Measurements from ENCODE around the gene EP300.
"Not testable (repeated sequence)": the region's sequence is repeated elsewhere in the genome, so short reads cannot be mapped to it uniquely, and the experiment has no call there.

Gene EP300

DNA sequence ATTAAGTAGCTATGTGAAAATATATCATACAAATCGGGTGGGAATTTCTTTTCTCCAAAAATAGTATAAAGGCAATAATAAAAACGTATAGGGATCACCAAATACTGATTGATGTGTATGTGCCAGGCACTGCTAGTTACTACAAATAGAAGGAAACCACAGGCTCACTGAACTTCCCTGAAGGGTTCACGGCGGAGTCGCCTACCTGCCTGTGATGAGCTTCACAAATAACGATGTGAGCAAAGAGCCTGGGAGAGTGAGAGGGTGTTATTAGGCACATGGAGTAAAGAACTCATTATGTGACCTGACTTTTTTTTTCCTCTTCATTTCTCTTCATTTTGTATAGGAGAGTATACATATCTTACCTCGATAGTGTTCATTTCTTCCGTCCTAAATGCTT lies 76.8 kb downstream of the EP300 start:
- no peak for DNase-seq

DNA sequence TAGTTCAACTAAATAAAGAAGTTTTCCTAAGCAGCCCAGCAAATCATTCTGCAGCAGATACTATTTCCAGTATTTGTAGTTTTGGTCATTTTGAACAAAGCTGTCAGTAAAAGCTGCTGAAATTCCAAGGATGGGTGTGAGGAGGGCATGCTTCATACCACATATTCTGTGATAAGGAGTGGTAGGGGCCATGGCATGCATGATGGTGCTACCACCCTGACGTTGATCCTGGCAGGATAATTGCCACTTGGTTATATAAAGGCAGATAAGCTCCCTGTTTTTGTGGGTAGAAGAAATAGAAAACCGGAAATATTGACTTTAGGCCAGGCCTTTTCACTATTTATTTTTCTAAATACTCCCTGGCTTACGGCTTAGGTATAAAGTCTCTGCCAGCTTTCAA lies 79.6 kb downstream of the EP300 start:
- no peak for DNase-seq

DNA sequence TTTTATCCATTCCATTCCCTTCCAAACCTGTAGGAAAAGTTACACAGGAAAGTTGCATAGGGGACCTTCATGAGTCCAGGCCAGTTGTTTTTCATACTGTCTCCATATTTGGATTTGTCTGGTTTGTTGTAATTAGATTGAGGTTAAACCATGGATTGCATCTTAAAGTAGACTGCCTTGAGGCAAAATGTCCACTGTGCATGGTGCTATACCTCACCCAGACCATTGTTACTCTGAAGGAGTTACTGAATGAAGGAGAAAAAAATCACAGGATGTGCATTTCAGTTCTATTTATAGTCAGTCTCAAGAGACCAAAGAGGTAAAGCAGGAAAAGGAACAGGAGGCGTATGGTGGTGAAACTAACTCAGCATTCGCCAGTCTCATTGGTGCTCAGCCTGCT lies 83.2 kb downstream of the EP300 start:
- DNase-seq, result no peak

- DNase-seq, result no peak
Observed at GRCh38 chr22:41177040-41177621, 84.7 kb downstream of the EP300 start.

DNA sequence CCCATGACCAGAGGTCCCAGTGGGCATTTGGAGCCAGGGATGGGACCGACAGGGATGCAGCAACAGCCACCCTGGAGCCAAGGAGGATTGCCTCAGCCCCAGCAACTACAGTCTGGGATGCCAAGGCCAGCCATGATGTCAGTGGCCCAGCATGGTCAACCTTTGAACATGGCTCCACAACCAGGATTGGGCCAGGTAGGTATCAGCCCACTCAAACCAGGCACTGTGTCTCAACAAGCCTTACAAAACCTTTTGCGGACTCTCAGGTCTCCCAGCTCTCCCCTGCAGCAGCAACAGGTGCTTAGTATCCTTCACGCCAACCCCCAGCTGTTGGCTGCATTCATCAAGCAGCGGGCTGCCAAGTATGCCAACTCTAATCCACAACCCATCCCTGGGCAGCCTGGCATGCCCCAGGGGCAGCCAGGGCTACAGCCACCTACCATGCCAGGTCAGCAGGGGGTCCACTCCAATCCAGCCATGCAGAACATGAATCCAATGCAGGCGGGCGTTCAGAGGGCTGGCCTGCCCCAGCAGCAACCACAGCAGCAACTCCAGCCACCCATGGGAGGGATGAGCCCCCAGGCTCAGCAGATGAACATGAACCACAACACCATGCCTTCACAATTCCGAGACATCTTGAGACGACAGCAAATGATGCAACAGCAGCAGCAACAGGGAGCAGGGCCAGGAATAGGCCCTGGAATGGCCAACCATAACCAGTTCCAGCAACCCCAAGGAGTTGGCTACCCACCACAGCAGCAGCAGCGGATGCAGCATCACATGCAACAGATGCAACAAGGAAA lies 85.4 kb downstream of the EP300 start:
- DNase-seq, result no peak

- no peak for DNase-seq
Observed at GRCh38 chr22:41178425-41178975, 86.1 kb downstream of the EP300 start.

DNA sequence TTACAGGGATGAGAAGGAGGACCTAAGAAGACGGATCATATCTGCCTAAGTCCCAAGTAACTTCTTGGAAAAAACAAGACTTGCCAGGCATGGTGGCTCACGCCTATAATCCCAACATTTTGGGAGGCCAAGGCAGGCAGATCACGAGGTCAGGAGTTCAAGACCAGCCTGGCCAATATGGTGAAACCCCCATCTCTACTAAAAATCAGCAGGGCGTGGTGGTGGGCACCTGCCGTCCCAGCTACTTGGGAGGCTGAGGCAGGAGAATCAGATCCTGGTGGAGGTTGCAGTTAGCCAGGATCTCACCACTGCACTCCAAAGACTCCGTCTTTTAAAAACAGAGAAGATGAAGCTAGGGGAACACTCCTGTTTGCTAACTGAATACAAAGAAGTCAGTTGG lies 88.0 kb downstream of the EP300 start:
- DNase-seq, result not testable (repeated sequence)

DNA sequence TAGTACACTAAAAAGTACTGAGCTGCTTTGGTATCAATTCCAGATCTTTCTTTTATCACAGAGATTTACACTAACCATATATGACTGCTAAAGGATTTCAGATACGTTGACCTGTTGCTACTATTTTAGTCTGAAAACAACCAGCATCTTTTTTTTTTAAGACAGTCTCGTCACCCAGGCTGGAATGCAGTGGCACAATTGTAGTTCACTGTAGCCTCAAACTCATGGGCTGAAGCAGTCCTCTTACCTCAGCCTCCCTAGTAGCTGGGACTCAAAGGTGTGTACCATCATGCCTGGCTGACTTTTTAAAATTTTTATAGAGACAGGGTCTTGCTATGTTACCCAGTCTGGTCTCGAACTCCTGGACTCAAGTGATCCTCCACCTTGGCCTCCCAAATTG lies 88.5 kb downstream of the EP300 start:
- no peak for DNase-seq

DNA sequence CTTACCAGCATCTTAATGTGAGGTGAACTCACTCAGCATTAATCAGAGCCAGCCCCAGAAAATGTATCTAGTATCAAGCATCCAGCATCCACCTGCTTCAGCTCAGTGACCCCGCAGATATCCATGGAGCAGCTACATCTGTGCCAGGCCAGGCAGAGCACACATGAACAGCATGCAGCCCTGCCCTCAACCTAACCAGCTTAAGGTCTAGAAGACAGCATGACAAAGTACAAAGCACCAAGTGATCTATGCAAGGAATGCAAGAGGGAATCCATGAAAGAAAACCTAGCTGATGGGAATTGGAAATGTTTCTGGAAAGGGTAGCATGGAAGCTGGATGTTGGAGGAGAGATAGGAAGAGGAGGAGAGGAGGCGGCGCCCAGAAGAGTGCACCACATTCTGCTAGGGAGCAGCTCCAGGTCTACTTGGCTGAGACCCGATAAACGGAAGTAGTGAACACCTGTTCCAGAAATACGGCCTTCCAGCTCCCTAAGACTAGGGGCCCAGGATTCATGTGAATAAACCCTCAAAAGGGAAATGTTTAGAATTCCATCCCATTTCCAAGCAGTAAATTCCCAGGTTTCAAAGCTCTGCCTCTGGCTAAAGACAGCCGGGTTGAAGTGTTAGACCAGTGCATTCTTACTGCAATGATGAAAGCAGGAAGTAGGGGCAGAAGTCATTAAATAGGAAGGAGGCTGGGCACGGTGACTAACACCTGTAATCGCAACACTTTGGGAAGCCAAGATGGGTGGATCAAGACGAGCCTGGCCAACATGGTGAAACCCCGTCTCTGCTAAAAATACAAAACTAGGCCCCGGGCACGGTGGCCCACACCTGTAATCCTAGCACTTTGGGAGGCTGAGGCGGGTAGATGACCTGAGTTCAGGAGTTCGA lies 89.2 kb downstream of the EP300 start:
- no peak for DNase-seq

DNA sequence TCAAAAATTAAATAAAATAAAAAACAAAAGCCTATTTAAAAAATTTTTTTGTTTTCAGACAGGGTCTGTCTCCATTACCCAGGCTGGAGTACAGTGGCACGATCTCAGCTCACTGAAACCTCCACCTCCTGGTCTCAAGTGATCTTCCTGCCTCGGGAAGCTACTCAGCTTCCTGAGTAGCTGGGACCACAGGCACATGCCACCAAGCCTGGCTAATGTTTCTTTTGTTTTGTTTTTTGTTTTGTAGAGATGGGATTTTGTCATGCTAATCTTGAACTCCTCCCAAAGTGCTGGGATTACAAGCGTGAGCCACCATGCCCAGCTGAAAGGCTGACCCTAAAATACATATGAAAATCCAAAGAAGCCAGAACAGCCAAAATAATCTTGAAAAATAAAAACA lies 92.3 kb downstream of the EP300 start:
- DNase-seq, result no peak

- DNase-seq, result no peak
Observed at GRCh38 chr22:41191467-41191866, 99.1 kb downstream of the EP300 start.

DNA sequence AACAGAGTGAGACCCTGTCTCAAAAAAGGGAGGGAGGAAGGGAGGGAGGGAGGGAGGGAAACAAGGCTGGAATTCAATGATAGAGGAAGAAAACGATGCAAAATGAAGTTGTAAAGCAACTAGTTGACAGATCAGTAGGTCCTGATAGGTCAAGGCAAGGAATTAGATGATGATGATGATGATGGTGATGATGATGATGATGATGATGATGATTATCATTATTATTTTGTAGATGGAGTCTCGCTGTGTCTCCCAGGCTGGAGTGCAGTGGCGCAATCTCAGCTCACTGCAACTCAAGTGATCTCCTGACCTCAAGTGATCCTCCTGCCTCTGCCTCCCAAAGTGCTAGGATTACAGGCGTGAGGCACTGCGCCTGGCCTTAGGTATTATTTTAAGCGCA lies 101.4 kb downstream of the EP300 start:
- DNase-seq, result no peak

- DNase-seq, result peak; percentile 78
Observed at GRCh38 chr22:41197038-41197972, 104.9 kb downstream of the EP300 start.

DNA sequence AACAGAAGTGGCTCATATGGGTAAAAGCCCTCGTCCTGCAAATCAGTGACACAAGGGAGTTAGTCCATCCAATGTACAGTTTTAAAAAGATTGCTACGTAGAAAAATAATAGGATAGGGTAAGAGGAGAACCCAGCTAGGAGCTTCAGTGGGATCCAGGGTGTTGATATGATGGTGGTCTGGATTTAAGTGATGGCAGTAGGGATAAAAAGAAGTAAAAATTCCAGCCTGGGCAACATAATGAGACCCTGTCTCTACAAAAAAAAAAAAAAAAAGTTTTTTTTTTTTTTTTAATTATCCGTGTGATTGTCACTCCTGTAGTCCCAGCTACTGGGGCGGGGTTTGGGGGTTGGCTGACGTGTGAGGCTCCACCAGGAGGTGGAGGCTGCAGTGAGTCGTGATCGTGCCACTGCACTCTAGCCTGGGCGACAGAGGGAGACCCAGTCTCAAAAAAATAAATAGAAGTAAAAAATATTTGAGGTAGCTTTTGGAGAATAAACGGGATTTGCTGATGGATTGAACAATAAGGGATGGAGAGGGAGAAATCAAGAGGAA lies 105.7 kb downstream of the EP300 start:
- no peak for DNase-seq

GRCh38 chr22:41201141-41201540 lies 108.7 kb downstream of the EP300 start:
- no peak for DNase-seq

GRCh38 chr22:41203118-41203517 lies 110.7 kb downstream of the EP300 start:
- DNase-seq, result no peak

- no peak for DNase-seq
Observed at GRCh38 chr22:41204066-41204465, 111.7 kb downstream of the EP300 start.

DNA sequence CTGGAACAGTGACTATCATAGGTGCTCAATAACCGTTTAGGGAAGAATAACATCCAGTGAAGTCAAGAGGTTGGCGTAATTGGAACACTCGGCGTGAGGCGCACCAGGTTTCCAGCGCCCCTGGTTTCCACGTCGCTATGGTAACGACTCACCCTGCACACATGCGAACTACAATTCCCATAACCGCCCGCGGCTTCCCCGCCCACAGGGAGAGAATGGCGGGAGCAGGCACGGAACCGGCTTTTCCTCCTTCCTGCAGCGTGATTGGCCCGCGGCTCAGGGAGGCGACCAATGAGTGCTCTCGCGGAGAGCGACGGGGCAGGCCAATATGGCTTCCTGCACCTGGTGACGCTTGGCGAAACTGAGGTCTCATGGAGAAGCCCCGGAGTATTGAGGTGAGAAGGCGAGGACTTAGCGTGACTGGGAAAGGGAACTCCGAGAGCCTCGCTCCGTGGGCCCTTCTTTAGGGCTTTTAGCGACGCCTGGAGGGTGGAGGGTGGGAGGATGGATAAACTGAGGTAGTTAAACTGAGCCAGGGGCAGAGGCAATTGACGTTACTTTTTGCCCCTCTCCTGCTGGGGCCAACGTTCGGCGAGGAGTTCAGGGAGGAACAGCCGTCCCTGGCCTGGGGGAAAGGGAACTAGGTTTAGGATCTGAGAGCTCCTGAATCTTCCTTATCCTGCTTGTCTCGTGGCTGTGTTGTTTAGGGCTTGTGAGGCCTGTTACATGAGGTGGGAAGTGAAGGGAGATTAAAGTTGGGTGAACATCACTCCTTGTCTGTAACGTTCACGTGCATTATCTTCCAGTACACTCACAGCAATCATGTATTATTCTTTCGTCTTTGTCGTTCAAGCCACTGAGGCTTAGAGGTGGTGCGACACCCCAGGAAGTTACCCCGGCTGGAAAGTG lies 112.9 kb downstream of the EP300 start, which contains the start of gene L3MBTL2:
Gene L3MBTL2, plus strand, starts transcription at position 321 of the 909 bp plus-strand sequence. Its CDS starts 51 bp downstream, at position 372.
- peak; percentile 96 for DNase-seq

DNA sequence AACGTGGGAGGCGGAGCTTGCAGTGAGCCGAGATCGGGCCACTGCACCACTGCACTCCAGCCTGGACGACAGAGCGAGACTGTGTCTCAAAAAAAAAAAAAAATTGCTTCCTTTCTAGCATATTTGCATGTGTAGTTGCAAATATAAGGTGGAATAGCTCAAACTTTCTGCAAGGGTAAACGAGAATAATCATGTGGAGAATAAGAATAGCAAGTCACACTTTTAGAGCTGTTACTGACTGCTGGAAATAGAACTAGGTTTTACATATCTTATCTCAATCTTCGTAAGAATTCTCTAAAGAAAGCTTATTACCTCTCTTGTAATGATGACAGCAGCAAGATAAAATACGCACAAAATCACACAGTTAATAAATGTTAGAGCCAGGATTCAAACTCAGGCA lies 114.3 kb downstream of the EP300 start:
- DNase-seq, result no peak

- no peak for DNase-seq
Observed at GRCh38 chr22:41215409-41215808, 123.0 kb downstream of the EP300 start.

- no peak for DNase-seq
Observed at GRCh38 chr22:41215926-41216325, 123.5 kb downstream of the EP300 start.

All from NCI-H1092 treated with DMSO at 0.1 percent for 48 hours (cell line).